HFF-Myc (cell line): Measurements from ENCODE around the gene SLC2A14.
"Not testable (repeated sequence)": the region's sequence is repeated elsewhere in the genome, so short reads cannot be mapped to it uniquely, and the experiment has no call there.

ENCODE experiments used
- DNase-seq: peaks from one replicate; pipeline ENCODE4 v3.0.0-alpha.2; 2011; ENCODE audit warnings: low read depth; ENCODE audit errors: extremely low read depth
- H3K4me3 ChIP-seq: replicated peaks from 2 replicates; pipeline ENCODE4 v1.5.1; 2011; ENCODE audit warnings: low read depth, mild to moderate bottlenecking, control low read depth, low read length
- CTCF ChIP-seq: IDR thresholded peaks from 2 replicates; pipeline ENCODE4 v1.5.1; 2012; ENCODE audit warnings: mild to moderate bottlenecking, low read depth, low read length, control low read depth; ENCODE audit errors: missing control alignments

The SLC2A14 gene

GRCh38 chr12:7877420-7877819 lies 4.7 kb upstream of the SLC2A14 start:
- DNase-seq: no peak
- TF ChIP-seq CTCF: no peak
- no peak overlapping the region for H3K4me3 ChIP-seq

GRCh38 chr12:7870335-7870734 lies 2.4 kb downstream of the SLC2A14 start:
- no peak overlapping the region for H3K4me3 ChIP-seq
- no peak for TF ChIP-seq CTCF

GRCh38 chr12:7869137-7869536 lies 3.6 kb downstream of the SLC2A14 start:
- TF ChIP-seq CTCF: no peak
- DNase-seq: peak; percentile 80
- H3K4me3 ChIP-seq: no peak overlapping the region

More at GRCh38 chr12:7870335-7870734, 2.4 kb downstream of the SLC2A14 start:
- no peak for DNase-seq

GRCh38 chr12:7868391-7868790 lies 4.3 kb downstream of the SLC2A14 start:
- no peak overlapping the region for H3K4me3 ChIP-seq
- no peak for DNase-seq
- TF ChIP-seq CTCF: no peak

GRCh38 chr12:7864601-7865150 lies 8.0 kb downstream of the SLC2A14 start:
- DNase-seq: no peak
- H3K4me3 ChIP-seq: no peak overlapping the region
- TF ChIP-seq CTCF: no peak

GRCh38 chr12:7862814-7863348 lies 9.8 kb downstream of the SLC2A14 start:
- DNase-seq, H3K4me3 ChIP-seq: not testable (repeated sequence)

GRCh38 chr12:7862301-7862700 lies 10.4 kb downstream of the SLC2A14 start:
- not testable (repeated sequence) for H3K4me3 ChIP-seq, DNase-seq

- DNase-seq: no peak
- no peak for TF ChIP-seq CTCF
- H3K4me3 ChIP-seq: no peak overlapping the region
Measured at GRCh38 chr12:7859552-7859951, 13.2 kb downstream of the SLC2A14 start.
